ENCODE data around the gene PTDSS2.
"Not testable (repeated sequence)": the region's sequence is repeated elsewhere in the genome, so short reads cannot be mapped to it uniquely, and the experiment has no call there.

The PTDSS2 gene

GRCh38 chr11:431921-432320 lies 18.2 kb upstream of the PTDSS2 start:
- no peak for DNase-seq (ENCODE audit: low read depth, low spot score)

GRCh38 chr11:432501-433100 lies 17.5 kb upstream of the PTDSS2 start:
- DNase-seq (ENCODE audit: low read depth, low spot score): no peak

- DNase-seq (ENCODE audit: low read depth, low spot score): no peak
These were observed 17.0 kb upstream of the PTDSS2 start for GRCh38 chr11:433111-433510.

DNA sequence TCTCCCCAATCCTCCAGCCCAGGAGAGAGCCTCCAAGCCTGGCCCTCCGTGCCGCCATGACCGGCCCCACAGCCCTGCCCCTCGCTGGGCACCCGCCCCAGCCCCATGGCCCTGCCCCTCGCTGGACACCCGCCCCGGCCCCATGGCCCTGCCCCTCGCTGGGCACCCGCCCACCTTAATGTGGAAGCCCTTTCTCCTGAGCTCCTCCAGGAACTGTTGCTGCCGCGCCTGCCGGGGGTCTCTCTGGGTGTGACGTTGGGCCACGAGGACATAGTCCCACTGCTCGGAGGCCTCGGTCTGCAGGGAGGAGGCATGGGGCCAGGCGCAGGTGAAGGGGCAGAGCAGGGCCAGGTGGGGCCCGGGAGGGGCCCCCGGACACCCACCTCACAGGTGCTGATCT lies 16.4 kb upstream of the PTDSS2 start:
- DNase-seq (ENCODE audit: low read depth, low spot score): no peak

- no peak for DNase-seq (ENCODE audit: low read depth, low spot score)
These were observed 15.6 kb upstream of the PTDSS2 start for GRCh38 chr11:434496-434895.

GRCh38 chr11:434999-435740 lies 14.9 kb upstream of the PTDSS2 start:
- DNase-seq (ENCODE audit: low read depth, low spot score): not testable (repeated sequence)

DNA sequence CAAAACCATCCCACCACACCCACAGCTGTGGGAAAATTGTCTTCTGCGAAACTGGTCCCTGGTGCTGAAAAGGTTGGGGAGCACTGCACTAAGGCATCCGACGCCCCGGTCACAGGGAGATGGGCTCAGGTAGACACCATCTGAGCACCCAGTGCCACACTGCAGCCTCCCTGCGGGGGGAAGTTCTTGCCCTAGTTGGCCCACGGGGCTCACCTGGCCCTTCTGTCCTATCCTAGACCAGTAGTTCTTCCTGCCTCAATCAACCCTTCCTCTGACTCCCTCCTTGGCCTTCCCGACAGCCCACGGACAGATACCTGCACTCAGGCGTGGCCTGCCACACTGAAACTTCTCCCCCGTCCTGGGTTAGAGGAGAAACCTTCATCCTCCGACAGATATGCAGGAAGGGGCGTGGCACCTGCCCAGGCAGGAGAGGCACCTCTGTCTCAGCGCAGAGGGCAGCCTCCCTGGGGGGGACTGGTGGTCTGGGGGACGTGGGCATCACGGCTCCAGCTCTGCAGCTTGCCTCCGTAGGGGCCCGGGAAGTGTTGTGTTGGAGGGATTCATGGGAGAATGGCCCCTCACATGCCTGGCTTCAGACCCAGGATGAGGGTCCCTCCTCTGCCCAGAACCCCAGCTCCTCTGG lies 12.7 kb upstream of the PTDSS2 start:
- no peak for DNase-seq (ENCODE audit: low read depth, low spot score)

DNA sequence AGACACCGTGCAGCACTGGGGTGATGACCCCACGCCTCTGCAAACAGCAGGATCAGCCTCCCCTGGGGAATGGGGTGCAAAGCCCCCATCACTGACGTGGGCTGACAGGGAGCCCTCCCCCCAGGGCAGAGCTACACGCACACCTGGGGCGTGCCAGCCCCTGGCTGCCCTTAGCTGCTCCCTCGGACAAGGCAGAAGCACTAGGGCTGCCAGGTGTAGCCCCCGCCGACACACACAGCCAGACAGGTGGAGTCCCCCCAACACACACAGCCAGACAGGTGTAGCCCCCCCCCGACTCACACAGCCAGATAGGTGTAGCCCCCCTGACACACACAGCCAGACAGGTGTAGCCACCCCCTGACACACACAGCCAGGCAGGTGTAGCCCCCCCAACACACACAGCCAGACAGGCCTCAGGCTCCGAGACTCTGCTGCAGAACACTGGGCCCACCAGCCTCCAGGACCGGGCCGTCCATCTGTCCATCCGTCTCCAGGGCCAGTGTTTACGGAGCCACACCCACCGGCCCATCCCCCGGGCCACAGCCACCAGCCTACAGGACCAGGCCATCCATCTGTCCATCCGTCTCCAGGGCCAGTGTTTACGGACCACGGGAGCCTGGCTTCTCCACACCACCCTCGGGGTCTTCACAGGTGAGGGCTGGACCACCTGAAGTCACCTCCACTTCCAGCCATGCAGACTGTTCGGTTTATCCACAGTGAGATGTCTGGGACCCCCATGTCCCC lies 11.8 kb upstream of the PTDSS2 start:
- DNase-seq (ENCODE audit: low read depth, low spot score): no peak

GRCh38 chr11:439315-440064 lies 10.6 kb upstream of the PTDSS2 start:
- DNase-seq (ENCODE audit: low read depth, low spot score): no peak

GRCh38 chr11:440065-441042 lies 9.7 kb upstream of the PTDSS2 start:
- DNase-seq (ENCODE audit: low read depth, low spot score): no peak

GRCh38 chr11:441043-441417 lies 9.0 kb upstream of the PTDSS2 start:
- DNase-seq (ENCODE audit: low read depth, low spot score): no peak

DNA sequence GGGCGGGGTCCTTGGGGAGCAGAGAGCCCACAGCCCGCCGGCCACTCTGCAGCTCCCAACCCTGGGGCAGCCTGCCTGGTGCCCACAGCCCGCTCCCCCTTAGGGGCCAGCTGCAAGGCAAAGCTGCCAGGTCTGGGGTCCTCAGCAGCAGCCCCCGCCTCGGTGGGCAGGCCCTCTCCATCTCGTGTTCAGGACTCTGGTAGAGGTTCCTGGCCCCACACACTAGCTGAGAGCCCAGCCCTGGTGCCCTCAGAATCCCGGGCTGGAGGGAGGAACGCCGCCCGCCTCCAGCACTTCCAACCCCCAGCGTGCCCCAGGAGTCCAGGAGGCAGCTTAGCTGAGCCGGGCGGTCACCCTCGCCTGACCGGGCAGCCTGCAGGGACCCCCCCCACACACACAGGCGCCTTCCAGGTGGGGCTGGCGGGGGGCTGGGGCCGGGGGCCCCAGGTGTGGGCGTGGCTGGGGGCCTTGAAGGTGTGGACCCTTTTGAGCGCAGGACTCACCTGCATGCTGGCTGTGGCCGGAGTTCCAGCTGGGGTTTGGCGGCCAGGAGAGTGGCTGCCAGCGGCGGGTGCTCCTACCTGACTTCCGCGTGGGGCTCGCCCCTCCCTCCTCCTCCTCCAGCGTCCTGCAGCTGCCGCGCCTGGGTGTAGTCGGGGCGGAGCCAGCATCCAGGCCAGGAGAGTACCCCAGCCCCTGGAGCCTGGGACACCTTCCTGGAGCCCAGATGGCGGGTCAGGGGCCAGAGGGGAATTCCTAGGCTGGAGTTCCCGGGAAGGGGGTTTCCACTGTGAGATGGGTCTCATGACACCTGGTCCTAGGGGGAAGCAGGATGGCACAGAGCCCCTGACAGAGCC lies 8.4 kb upstream of the PTDSS2 start, which contains the start of gene ANO9:
Gene ANO9, minus strand, starts transcription at position 594 of the 857 bp plus-strand sequence. Its CDS starts 85 bp downstream, at position 509.
- no peak for DNase-seq (ENCODE audit: low read depth, low spot score)

DNA sequence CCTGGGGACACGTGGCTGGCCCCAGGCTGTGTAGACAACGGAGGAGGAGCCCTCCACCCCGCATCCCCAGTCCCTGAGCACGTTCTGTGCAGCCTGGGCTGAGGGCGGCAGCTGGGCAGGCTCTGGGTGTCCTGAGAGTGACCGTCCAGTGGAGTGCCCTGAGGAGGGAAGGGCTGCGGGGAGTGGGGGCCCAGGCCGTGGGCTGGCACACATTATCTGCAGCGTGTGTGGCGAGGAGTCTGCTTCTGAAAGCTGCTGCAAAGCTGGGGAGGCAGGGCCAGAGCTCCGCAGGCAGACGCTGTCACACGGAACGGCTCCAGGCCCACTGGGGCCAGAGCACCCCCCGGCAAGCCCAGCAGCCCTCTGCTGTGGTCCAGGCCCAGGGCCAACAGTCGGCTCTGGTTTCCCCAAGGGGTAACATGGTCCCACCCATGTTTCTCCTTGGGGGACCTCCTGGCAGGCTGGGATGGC lies 7.4 kb upstream of the PTDSS2 start:
- DNase-seq (ENCODE audit: low read depth, low spot score): no peak

- no peak for DNase-seq (ENCODE audit: low read depth, low spot score)
These were observed 6.4 kb upstream of the PTDSS2 start for GRCh38 chr11:443542-444199.

- DNase-seq (ENCODE audit: low read depth, low spot score): no peak
These were observed 5.5 kb upstream of the PTDSS2 start for GRCh38 chr11:444396-445144.

DNA sequence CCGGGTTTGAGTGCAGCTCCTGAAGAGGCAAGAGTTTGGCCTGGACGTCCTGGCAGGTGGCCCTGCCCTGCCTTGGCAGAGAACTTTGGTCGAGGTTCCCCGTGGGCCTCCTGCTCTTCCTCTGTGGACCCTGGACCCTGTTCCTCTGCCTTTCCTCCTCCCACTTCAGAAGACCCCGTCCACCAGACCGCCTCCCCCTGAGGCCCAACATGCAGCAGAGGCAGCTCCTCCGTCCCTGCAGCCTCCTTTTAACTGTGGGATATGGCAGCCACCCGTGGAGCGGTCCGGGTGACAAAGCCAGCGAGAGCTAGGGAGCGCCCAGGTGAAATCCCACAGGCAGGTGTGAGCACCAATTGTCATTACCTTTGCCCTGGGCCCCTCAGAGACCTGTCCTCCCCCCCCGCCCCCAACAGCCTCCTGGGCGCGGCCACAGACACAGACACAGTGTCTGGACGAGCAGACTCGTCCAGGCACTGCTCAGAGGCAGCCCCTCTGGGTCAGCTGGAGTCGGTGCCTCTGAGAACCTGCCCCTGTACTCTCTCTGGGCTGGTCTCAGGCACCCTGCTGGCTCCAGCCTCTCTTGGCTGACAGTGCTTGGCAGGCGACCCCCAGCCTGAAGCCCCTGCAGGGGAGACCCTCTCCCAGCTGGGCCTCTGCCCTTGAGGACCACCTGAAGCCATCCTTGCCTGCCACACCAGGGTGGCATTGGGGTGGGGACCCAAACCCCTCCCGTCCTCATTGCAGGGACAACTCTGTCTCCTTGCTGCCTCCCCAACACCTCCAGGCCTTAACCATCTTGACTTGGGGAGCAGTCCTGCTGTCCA lies 4.1 kb upstream of the PTDSS2 start:
- no peak for DNase-seq (ENCODE audit: low read depth, low spot score)

DNA sequence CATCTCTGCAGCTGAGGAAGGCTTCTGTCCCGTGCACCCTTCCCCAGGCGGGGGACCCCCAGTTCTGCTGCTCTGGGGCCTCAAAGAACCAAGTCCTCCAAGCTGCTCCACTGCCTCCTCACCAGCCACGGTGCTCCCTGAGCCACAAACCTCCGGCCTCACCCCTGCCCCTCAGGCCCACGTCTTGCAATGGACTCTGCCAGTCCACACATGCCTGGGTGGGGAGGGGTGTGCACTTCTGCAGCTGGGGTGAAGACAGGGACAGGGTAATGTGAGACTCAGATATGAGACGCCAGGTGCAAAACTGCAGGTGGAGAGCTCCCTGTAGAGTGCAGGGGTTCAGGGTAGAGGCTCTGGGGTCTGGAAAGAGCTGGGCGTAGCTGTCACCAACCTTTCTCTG lies 3.2 kb upstream of the PTDSS2 start:
- DNase-seq (ENCODE audit: low read depth, low spot score): no peak
